ENCODE measurements around the gene AP3B1.

DNA sequence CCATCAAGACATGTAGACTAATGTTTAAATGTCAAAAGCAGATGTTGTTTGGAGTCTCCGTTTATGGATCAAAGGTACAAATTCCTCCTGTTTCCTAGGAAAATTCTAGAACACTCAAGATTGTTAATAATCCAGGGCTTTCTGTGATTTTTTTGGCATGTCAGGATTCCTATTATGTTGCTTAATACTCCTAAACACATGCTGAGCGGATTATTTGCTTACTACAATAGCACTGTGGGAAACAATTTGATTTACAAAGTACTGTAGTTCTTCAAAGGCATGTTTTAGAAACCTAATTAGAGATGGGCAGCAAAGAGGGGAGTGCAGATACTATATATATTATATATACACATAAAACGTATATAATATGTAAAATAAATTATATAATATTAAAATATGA is 46.9 kb upstream of the AP3B1 start:
- TF ChIP-seq POLR2AphosphoS5 (IDR thresholded peaks at IDR 0.05; ENCODE audit: low read depth), result no peak
- TF ChIP-seq, protein P1, sequence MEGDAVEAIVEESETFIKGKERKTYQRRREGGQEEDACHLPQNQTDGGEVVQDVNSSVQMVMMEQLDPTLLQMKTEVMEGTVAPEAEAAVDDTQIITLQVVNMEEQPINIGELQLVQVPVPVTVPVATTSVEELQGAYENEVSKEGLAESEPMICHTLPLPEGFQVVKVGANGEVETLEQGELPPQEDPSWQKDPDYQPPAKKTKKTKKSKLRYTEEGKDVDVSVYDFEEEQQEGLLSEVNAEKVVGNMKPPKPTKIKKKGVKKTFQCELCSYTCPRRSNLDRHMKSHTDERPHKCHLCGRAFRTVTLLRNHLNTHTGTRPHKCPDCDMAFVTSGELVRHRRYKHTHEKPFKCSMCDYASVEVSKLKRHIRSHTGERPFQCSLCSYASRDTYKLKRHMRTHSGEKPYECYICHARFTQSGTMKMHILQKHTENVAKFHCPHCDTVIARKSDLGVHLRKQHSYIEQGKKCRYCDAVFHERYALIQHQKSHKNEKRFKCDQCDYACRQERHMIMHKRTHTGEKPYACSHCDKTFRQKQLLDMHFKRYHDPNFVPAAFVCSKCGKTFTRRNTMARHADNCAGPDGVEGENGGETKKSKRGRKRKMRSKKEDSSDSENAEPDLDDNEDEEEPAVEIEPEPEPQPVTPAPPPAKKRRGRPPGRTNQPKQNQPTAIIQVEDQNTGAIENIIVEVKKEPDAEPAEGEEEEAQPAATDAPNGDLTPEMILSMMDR (IDR thresholded peaks at IDR 0.05; ENCODE audit: insufficient read depth, low read length), result no peak
- TF ChIP-seq, protein P2, sequence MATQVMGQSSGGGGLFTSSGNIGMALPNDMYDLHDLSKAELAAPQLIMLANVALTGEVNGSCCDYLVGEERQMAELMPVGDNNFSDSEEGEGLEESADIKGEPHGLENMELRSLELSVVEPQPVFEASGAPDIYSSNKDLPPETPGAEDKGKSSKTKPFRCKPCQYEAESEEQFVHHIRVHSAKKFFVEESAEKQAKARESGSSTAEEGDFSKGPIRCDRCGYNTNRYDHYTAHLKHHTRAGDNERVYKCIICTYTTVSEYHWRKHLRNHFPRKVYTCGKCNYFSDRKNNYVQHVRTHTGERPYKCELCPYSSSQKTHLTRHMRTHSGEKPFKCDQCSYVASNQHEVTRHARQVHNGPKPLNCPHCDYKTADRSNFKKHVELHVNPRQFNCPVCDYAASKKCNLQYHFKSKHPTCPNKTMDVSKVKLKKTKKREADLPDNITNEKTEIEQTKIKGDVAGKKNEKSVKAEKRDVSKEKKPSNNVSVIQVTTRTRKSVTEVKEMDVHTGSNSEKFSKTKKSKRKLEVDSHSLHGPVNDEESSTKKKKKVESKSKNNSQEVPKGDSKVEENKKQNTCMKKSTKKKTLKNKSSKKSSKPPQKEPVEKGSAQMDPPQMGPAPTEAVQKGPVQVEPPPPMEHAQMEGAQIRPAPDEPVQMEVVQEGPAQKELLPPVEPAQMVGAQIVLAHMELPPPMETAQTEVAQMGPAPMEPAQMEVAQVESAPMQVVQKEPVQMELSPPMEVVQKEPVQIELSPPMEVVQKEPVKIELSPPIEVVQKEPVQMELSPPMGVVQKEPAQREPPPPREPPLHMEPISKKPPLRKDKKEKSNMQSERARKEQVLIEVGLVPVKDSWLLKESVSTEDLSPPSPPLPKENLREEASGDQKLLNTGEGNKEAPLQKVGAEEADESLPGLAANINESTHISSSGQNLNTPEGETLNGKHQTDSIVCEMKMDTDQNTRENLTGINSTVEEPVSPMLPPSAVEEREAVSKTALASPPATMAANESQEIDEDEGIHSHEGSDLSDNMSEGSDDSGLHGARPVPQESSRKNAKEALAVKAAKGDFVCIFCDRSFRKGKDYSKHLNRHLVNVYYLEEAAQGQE (IDR thresholded peaks at IDR 0.05; ENCODE audit: insufficient replicate concordance, low read depth), result no peak
- no peak for TF ChIP-seq SPI1 (IDR thresholded peaks at IDR 0.05; ENCODE audit: borderline replicate concordance, low read depth)
- TF ChIP-seq GABPA (IDR thresholded peaks at IDR 0.05; ENCODE audit: low read depth), result no peak
